Measurements from ENCODE around the gene CEP57.
"Not testable (repeated sequence)": the region's sequence is repeated elsewhere in the genome, so short reads cannot be mapped to it uniquely, and the experiment has no call there.

Gene CEP57

DNA sequence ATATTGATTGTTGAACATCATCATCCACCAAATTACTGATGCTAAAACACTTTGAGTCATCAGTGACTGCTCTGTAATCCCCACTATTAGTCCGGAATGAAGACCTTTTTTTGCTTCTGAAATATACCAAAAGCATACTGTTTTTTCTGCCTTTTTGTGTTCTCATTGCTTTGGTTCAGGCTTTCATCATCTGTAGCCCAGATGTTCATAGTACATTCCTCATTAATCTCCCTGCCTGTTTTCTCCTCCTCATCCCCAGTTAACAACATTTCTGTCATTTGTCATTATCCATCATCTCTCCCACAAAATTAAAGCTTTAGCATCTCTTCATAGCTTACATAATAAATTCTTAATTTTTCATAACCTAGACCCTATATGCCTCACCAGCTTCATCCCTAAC lies 9.2 kb downstream of the CEP57 start:
- DNase-seq, result no peak

DNA sequence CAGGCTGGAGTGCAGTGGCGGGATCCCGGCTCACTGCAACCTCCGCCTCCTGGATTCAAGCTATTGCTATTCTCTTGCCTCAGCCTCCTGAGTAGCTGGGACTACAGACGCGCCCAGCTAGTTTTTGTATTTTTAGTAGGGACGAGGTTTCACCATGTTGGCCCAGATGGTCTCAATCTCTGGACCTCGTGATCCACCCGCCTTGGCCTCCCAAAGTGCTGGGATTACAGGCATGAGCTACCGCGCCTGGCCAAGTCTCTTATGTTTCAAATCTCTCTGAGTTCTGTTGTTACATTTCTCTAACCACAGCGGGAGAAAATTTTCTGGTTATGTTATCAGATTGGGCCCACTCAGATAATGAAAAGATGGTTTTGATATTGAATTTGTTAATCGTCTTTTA lies 10.1 kb downstream of the CEP57 start:
- no peak for DNase-seq

DNA sequence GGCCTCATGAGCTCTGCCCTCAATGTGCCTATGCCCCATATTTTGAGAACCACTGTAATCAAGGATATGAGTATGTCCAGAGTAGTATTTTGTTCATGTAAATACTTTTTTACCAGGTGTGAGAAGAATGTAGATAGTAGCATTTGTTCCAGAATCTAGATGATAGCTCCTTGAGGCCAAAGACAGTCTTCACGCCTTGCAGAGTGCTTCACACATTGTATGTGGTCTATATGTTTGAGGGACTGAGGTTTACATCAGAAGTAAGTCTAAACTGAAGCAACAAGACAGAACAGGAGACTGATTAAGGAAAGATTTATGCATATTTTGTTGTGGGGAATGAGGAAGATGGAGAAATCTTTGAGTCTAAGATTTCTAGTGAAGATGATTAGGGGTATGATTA lies 12.5 kb downstream of the CEP57 start:
- DNase-seq, result no peak

DNA sequence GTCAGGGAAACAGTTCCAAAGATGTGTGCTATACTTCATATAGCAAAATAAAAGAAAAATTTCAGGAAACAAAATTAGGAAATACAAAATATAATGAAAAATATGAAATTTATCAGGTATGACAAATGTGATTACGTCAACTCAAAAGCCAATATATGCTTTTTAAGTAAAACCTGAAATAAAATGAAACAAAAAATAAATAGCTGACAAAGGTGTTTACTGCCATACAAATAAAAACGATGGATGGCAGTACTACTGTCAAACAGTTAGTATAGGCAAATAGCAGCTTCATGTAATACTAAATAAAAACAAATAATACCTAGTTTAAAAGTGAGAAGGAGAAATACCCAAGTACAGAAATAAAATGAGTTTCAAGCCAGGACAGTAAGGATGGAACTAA lies 13.7 kb downstream of the CEP57 start:
- DNase-seq, result no peak

DNA sequence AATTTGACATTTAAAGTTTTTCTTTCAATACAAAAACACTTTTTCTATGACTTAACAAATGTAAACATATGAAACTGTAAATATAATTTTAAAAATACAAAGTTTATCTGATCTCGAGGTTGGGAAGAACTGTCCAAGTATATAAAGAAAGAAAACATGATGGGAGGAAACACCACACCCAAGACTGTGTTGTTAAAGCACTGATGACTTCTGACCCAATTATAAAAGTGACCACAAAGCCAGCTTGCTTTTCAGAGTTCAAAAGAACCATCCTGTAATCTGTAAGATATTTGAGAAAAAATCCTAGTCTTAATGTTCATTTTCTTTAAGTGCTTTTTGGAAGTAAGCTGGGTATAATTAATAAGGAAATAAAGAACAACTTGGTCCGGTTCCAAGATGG lies 15.6 kb downstream of the CEP57 start:
- DNase-seq, result no peak

DNA sequence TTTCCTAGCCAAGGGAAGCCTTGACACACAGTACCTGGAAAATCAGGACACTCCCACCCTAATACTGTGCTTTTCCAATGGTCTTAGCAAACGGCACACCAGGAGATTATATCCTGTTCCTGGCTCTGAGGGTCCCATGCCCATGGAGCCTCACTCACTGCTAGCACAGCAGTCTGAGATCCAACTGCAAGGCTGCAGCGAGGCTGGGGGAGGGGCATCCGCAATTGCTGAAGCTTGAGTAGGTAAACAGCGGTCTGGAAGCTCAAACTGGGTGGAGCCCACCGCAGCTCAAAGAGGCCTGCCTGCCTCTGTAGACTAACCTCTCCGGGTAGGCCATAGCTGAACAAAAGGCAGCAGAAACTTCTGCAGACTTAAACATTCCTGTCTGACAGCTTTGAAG lies 16.2 kb downstream of the CEP57 start:
- not testable (repeated sequence) for DNase-seq

DNA sequence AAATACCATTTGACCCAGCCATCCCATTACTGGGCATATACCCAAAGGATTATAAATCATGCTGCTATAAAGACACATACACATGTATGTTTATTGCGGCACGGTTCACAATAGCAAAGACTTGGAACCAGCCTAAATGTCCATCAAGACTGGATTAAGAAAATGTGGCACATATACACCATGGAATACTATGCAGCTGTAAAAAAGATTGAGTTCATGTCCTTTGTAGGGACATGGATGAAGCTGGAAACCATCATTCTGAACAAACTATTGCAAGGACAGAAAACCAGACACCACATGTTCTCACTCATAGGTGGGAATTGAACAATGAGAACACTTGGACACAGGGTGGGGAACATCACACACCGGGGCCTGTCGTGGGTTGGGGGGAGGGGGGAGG lies 20.8 kb downstream of the CEP57 start:
- DNase-seq, result not testable (repeated sequence)

DNA sequence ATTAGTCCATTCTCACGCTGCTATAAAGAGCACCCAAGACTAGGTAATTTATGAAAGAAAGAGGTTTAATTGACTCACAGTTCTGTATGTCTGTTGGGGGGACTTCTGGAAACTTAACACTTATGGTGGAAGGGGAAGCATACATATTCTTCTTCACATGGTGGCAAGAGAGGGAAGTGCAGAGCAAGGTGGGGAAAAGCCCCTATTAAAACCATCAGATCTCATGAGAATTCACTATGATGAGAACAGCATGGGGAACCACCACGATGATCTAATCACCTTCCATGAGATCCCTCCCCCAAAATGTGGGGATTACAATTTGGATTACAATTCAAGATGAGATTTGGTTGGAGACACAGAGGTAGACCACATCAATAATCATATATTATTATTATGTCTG lies 25.7 kb downstream of the CEP57 start:
- DNase-seq, result no peak

DNA sequence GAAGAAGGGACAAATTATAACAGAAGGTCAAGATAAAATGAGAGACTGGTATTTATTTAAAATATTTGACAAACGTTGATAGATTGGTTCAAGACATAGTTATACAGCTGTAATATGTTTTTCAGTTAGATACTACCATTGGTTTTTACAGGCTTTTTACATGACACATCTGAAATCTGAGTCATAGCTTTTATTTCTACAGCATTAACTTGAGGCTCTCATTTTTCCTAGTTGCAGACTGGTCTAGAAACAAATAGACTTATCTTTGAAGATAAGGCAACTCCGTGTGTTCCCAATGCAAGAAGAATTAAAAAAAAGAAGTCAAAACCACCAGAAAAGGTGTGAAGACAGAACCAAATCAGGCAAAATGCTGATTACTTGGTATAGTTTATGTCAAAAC lies 31.3 kb downstream of the CEP57 start:
- DNase-seq, result no peak

DNA sequence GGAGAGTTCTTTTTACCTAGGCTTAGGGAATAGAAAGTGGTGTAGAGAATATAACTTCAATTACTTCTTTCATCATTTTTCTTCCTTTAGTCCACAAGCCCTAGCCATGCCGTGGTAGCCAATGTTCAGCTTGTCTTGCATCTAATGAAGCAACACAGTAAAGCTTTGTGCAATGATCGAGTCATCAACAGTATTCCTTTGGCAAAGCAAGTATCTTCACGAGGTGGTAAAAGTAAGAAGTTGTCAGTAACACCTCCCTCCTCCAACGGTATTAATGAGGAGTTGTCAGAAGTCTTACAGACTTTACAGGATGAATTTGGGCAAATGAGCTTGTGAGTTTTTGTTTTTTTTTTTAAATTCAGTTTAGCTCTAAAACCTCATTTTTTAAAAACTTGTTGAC lies 37.4 kb downstream of the CEP57 start:
- DNase-seq, result peak; percentile 15

DNA sequence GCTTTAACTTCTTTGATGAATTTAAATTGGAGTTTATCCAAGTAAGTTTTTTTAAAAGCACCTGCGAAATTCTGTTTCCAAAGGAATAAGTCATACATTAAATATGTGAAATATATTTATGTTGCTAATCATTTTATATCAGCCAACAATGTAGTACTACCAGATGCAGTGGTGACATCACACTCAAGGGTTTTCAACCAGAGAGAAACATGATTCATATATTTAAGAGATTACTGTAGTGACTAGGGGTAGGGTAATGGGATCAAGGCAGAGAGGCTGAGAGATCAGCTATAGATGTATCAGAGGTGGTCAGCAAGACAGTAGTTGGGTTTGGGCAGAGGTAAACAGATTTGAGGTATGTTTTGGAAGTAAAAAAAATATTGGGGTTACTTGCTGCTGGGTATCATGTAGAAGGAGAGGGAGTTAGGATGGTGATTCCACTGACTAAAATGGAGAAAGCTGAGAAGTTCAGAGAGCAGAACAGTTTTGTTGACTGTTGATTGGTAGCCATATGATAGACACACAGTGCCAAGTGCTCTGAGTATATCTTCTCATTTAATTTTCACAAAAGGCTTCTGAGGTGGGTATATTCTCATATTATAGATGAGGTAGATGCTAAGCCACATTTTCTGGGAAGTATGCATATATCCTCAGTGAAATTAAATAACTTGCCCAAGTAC lies 39.4 kb downstream of the CEP57 start:
- no peak for DNase-seq

DNA sequence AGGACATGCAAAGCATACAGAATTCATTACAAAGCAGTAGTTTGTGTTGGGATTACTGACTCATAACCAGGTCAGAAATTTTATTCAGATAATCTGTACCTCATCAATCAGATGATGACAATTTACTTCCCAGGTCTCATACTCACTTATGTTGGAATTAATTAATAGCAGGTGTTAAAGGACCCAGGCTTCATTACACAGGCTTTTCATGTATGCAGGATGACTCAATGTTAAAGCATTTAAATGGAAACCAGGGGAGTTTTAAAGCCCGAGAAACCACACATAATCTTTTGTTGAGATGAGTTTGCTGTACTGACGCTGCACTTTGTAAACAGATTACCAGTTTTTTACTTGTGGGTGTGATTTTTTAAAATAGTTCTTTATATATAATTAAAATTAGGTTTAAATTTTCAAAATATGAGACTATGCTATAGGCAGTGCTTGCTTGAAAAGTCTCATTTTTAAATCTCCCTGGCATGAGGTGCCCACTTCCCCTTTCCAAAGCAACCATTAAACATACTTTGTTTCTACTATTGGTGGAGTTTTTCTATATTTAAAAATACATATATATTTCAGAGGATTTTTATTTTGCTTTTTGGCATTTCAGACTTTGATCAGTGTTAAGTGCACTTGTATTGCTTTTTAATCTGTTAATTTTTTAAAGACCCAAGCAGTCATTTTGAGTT lies 41.0 kb downstream of the CEP57 start:
- DNase-seq, result no peak

DNA sequence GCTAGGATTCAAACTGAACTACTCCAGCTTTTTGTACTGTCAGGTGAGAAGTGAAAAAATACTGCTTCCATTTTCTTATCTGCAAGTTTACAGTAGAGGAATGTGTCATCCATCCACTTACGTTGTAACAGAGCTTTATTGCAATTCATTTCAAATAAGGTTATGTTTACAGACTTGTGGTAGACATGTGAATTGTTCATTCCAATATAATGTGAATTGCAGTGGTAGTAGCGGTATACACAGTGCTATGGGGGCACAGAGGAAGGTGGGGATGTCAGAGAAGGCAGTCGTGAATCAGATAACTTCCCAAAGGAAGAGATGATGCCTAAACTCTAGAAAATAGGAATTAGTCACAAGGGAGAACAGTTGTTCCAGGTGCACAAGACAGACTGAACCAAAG lies 42.5 kb downstream of the CEP57 start:
- no peak for DNase-seq

DNA sequence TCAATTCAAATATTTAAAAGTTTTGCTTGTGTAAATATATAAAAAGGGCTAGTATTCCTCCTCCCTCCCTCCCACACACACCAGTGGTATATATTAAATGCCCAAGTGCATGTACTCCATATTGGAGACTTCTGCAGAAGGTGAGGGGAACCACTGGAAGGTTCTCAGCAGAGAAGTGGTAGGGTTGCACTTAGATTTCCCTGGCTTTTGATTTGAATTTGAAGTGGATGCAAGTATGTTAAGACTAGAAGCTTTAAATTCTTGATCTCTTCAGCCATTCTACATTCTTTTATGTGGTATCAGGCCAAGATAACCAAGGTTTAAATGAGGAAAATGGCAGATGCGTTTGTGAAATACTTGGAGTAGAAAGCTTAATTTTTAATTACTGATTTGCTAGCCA lies 43.1 kb downstream of the CEP57 start:
- DNase-seq, result no peak

DNA sequence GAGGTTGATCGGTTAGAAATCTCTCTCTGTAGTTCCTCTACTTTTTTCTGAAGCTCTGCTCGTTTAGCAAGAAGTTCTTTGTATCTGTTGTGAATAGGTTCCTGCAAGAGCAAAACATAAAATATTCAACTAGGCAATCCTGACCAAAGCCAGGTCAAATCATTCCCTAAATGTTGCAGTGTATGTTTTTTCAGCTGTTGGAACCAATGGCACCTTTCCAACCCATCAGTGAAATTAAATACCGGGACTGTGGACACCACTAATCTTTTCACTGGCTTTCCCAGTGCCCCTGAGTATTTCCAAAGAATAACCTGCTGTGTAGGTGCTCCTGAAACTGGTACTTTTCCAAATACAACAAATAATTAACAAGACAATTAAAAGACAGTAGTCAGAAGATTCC lies 45.1 kb downstream of the CEP57 start:
- DNase-seq, result no peak

DNA sequence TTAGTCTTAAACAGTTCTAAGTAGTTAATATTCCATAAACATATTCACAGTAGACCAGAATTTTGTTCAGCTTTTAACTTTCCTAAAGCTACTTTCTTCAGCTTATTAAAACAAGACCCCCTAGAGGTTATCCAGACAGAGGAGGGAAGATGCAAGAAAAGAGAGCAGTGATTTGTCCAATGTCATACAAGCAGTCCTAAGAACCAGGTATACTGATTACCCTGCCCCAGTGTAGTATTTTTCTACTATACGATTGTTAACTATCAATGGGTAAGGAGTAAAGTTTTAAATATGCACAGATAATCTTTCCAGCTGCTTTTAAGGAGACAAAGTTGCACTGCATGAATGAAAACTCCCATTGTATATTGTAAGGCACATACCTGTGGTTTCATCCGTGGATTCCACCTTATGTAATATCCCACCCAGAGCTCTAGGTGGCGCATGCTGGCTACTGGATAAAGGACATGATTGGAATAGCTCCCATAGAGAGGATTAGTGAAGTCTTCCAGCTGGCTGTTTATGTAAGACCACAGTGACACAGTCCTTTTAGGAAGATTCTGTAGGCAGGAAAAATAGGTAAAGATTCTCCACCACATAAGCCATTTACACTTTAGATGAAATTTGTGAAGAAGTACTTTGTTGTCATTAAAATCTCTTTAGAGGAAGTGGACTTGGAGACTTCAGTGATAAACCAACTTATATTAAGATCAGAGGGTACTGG lies 45.6 kb downstream of the CEP57 start:
- peak; percentile 47 for DNase-seq

DNA sequence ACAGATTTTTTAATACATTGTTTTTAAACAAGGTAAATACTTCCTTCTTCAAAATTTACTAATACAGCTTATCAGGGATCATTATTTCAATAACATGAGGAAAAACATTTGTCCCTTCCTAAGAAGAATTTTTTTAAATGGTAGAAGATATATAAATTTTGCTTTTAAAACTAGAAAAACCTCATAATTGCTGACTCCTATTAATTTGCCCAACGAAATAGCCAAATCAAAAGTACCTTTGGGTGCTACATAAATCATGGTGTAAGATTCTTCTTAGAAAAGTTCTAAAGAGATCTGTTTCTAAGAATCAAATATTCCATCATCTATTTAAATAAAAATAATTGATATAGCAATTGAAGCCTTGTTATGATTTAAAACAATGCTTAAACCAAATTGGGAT lies 54.9 kb downstream of the CEP57 start:
- DNase-seq, result no peak

DNA sequence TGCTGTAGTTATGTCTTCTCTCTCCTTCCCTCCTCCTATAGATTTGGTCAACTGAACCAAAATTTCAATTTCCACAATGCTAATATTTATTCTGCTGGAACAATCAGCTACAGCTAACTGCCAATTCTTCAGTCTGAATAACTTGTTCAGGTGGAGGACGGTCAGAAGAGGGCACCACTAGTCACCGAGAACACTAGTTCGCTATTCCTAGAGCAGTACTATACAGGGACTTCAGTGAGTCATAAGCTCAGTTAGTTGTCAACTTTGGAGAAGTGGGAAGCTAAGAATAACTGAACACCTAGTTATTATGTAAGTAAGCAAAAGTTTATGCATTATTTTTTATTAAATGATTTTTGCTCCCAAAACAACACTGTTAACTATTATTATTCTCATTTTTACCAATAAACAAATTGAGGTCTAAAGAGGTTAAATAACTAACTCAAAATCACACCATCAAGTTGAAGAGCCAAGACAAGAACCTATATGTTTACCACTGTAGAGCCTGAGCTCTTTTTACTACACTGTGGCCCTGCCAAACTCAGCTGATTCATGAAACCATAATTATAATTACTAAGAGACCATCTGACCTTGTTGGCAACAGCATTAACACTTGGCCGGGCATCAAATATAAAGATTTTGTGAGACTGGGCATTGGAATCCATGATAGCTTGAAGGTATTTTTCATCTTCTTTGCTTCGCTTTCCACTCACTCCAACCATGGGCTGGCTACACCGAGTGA lies 59.0 kb downstream of the CEP57 start:
- DNase-seq, result peak; percentile 62

DNA sequence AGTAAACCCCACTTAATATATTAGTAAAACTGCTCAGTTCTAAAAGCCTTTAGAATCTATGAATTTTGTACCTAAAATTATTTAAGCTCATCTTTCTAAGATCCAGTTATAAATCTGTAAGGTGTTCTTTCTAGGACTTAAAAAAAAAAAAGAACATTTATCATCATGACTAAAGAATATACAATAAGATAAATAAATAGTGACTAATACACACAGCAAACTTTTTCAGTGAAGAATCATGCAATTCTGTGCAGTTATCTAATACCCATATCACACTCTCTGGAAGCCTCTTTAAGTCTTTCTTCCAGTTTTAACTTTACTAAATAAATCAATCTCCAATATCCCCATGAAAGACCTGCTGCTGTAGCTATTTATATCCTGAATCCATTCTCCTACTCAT lies 59.8 kb downstream of the CEP57 start:
- no peak for DNase-seq

DNA sequence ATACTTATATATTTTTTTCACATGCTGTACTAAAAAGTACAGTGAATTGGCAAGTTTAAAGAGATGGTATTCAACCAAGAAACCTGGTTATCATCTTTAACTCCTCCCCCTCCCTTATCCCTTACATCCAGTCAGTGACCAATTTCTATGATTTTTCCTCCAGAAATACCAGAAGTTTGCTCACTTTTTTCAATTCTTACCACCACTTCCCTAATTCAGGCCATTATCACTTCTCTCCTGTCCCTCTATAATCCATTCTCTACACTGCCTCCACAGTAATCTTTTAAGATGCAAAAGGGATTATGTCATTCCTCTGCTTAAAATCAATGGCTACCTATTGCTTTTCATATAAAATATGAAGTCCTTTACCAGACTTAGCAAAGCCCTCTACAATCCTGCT lies 62.8 kb downstream of the CEP57 start:
- no peak for DNase-seq

DNA sequence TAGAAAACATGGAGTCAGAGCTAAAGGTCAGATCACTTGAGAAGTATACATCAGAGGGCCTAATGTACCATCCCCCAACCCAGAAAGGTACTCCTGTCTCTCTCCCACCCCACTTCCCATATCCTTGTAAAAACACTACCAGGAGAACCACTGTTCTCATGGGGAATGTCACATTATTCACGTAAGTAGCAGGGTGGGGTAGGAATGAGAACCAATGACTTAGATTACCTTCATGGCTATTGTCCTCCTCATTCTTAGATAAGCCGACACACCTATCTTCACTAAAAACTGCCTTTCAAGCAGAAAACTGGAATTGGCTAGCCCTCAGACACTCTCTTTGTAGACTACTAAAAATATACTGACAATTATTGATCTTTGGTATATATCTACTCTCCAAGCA lies 63.6 kb downstream of the CEP57 start:
- DNase-seq, result no peak

DNA sequence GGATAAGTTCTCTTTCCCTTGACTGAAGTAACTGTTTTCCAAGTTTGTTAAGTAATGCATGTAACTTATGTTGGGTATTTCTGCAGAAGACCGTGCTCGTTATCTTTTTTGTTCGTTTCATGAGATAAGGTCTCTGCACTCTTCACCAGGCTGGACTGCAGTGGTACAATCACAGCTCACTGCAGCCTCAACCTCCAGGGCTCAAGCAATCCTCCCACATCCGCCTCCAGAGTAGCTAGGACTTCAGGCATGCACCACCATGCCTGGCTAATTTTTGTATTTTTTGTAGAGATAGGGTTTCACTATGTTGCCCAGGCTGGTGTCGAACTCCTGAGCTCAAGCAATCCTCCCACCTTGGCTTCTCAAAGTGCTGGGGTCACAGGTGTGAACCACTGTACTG lies 64.1 kb downstream of the CEP57 start:
- not testable (repeated sequence) for DNase-seq

DNA sequence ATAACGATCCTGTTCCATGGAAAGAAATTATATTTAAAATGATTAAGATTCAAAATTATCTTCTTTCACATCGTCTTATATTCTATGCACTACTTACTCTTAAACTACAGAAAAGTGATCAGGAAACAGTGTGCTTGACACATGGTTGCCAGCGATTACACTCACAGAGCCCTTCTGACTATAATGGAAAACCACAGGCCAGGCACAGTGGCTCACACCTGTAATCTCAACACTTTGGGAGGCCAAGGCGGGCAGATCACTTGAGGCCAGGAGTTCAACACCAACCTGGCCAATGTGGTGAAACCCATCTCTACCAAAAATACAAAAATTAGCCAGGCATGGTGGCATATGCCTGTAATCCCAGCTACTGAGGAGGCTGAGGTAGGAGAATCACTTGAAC lies 69.7 kb downstream of the CEP57 start:
- not testable (repeated sequence) for DNase-seq

Measured in inflammatory macrophage treated with lipopolysaccharide for 4 hours (primary cell).